Hepatocyte (in vitro differentiated cells): ENCODE measurements around the gene SWAP70. TPM values are rescaled to one million over a fixed set of nuclear protein-coding genes. Genes with fewer than 3 reads are reported as not detected.
"Not testable (repeated sequence)": the region's sequence is repeated elsewhere in the genome, so short reads cannot be mapped to it uniquely, and the experiment has no call there.

Source experiments
- DNase-seq: peaks from one replicate; pipeline ENCODE4 v3.0.0-alpha.2; 2016; ENCODE audit warnings: low spot score
- H2AFZ ChIP-seq: fragments of 200-600 bp; sonication (generic); 2 replicates; pipeline ENCODE4 v1.6.0; 2016; ENCODE audit warnings: antibody characterized with exemption, mild to moderate bottlenecking
- H3K27ac ChIP-seq: fragments of 200-600 bp; sonication (generic); 2 replicates; pipeline ENCODE4 v1.5.1; 2016; ENCODE audit warnings: mild to moderate bottlenecking
- H3K27me3 ChIP-seq: fragments of 200-600 bp; sonication (generic); 2 replicates; pipeline ENCODE4 v1.6.1; 2016
- H3K36me3 ChIP-seq: fragments of 200-600 bp; sonication (generic); replicated peaks from 2 replicates; pipeline ENCODE4 v1.5.1; 2016; ENCODE audit warnings: low read depth; ENCODE audit not compliant: insufficient read depth
- H3K4me1 ChIP-seq: fragments of 200-600 bp; sonication (generic); 2 replicates; pipeline ENCODE4 v1.5.1; 2016; ENCODE audit warnings: mild to moderate bottlenecking, moderate library complexity; ENCODE audit not compliant: insufficient read depth
- H3K4me2 ChIP-seq: fragments of 200-600 bp; sonication (generic); 2 replicates; pipeline ENCODE4 v1.6.0; 2016
- H3K4me3 ChIP-seq: fragments of 200-600 bp; sonication (generic); 2 replicates; pipeline ENCODE4 v1.5.1; 2016; ENCODE audit warnings: mild to moderate bottlenecking
- H3K79me2 ChIP-seq: fragments of 200-600 bp; sonication (generic); 2 replicates; pipeline ENCODE4 v1.6.0; 2017; ENCODE audit warnings: mild to moderate bottlenecking
- H3K9me2 ChIP-seq: fragments of 200-600 bp; sonication (generic); replicated peaks from 2 replicates; pipeline ENCODE4 v1.6.0; 2017; ENCODE audit warnings: mild to moderate bottlenecking; ENCODE audit not compliant: insufficient read depth
- H3K9me3 ChIP-seq: fragments of 200-600 bp; sonication (generic); 2 replicates; pipeline ENCODE4 v1.5.1; 2016; ENCODE audit warnings: low read depth, mild to moderate bottlenecking
- H4K20me1 ChIP-seq: fragments of 200-600 bp; sonication (generic); 2 replicates; pipeline ENCODE4 v1.6.0; 2016; ENCODE audit warnings: mild to moderate bottlenecking; ENCODE audit not compliant: insufficient read depth, poor library complexity, severe bottlenecking
- EZH2 ChIP-seq: fragments of 200-600 bp; sonication (generic); IDR thresholded peaks from 2 replicates; pipeline ENCODE4 v1.6.1; 2016; ENCODE audit warnings: antibody characterized with exemption, mild to moderate bottlenecking, borderline replicate concordance
- EZH2phosphoT487 ChIP-seq: fragments of 200-600 bp; sonication (generic); IDR thresholded peaks from one replicate; pipeline ENCODE4 v1.6.1; 2018; ENCODE audit warnings: antibody characterized with exemption, mild to moderate bottlenecking, low read depth, moderate library complexity; ENCODE audit not compliant: unreplicated experiment, severe bottlenecking
- WGBS: methylation state at CpG from one replicate; pipeline ENCODE4 v1.1.6; 2016; ENCODE audit warnings: low lambda C conversion rate; ENCODE audit errors: missing lambda C conversion rate; 5-methylcytosine and 5-hydroxymethylcytosine counted together
- polyA plus RNA-seq: library from polyadenylated mRNA; unstranded; fragments of >200 nt; fragmentation: Nextera tagmentation; extraction: Ambion mirVana; gene quantifications from 2 replicates; pipeline ENCODE4 v1.2.1, GENCODE V29; 2016
- total RNA-seq: library from RNA; depleted of rRNA; stranded (reverse); fragments of >200 nt; gene quantifications from 2 replicates; pipeline ENCODE4 v1.2.3, GENCODE V29; 2014
- TF ChIP-seq, protein P1 (sequence below): fragments of 200-600 bp; sonication (generic); IDR thresholded peaks from 2 replicates; pipeline ENCODE4 v1.5.1; 2016; ENCODE audit warnings: antibody characterized with exemption, mild to moderate bottlenecking; ENCODE audit not compliant: poor library complexity

SWAP70 gene
- total and polyA plus RNA-seq, 2 experiments from 2014 or later = 15.6 to 17.3 TPM

DNA sequence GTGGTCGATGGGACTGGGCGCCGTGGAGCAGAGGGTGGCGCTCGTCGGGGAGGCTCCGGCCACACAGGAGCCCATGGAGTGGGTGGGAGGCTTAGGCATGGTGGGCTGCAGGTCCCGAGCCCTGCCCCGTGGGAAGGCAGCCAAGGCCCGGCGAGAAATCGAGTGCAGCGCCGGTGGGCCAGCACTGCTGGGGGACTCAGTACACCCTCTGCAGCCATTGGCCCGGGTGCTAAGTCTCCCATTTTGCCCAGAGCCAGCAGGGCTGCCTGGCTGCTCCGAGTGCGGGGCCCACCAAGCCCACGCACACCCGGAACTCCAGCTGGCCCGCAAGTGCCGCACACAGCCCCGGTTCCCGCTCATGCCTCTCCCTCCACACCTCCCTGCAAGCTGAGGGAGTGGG lies 40.8 kb upstream of the SWAP70 start:
- DNase-seq, H3K4me1 ChIP-seq, H3K9me3 ChIP-seq, H3K27me3 ChIP-seq, H3K4me2 ChIP-seq, H3K36me3 ChIP-seq, H3K9me2 ChIP-seq, H4K20me1 ChIP-seq, H2AFZ ChIP-seq, H3K79me2 ChIP-seq, H3K4me3 ChIP-seq, H3K27ac ChIP-seq: not testable (repeated sequence)
- WGBS = 97% methylated on average over 22 of the region's 23 CpGs

DNA sequence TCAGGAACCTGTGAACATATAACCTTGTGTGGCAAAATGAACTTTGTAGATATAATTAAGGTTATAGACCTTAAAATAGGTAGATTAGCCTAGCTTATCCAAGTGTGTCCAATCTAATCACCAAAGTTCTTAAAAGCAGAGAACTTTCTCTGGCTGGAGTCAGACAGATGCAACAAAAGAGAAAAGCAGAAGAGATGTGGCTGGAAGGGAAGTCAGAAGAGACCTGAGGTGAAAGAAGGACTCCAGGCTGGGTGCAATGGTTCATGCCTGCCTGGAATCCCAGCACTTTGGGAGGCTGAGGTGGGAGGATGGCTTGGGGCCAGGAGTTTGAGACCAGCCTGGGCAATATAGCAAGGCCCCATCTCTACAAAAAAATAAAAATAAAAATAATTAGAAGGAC lies 39.4 kb upstream of the SWAP70 start:
- Histone ChIP-seq H2AFZ (no peak overlapping the region), H3K27me3 (no peaks in the 10 kb centered on the region), H3K9me2 (no peaks in the 10 kb centered on the region), H3K9me3 (no peaks in the 10 kb centered on the region), H3K4me3 (no peak overlapping the region), H3K4me1 (no peaks in the 10 kb centered on the region), H3K4me2 (no peak overlapping the region), H3K36me3 (no peaks in the 10 kb centered on the region), H4K20me1 (no peaks in the 10 kb centered on the region), H3K79me2 (no peaks in the 10 kb centered on the region), H3K27ac (no peak overlapping the region)
- DNase-seq = no peak
- TF ChIP-seq, protein P1, sequence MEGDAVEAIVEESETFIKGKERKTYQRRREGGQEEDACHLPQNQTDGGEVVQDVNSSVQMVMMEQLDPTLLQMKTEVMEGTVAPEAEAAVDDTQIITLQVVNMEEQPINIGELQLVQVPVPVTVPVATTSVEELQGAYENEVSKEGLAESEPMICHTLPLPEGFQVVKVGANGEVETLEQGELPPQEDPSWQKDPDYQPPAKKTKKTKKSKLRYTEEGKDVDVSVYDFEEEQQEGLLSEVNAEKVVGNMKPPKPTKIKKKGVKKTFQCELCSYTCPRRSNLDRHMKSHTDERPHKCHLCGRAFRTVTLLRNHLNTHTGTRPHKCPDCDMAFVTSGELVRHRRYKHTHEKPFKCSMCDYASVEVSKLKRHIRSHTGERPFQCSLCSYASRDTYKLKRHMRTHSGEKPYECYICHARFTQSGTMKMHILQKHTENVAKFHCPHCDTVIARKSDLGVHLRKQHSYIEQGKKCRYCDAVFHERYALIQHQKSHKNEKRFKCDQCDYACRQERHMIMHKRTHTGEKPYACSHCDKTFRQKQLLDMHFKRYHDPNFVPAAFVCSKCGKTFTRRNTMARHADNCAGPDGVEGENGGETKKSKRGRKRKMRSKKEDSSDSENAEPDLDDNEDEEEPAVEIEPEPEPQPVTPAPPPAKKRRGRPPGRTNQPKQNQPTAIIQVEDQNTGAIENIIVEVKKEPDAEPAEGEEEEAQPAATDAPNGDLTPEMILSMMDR = no peak
- TF ChIP-seq EZH2phosphoT487 (no peak), EZH2 (no peak)

DNA sequence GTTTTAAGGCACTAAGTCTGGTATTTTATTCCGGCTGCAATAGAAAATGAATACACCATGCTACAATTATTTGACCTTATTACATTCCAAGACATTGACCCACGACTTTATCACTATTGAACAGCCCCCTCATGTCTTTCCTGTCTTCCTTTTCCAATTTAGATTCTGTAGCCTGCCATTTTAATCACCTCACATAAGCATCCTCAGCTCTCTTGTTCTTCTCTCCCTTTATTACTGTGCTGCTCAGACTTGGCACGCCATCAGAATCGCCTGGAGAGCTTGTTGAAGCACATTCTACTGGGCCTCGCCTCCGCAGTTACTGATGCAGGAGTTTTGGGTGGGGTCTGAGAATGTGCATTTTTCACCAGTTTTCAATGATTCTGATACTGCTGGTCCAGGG lies 38.7 kb upstream of the SWAP70 start:
- Histone ChIP-seq H3K36me3 (no peaks in the 10 kb centered on the region), H4K20me1 (no peaks in the 10 kb centered on the region), H3K4me2 (no peak overlapping the region), H3K4me3 (no peak overlapping the region), H3K4me1 (no peaks in the 10 kb centered on the region), H3K27me3 (no peaks in the 10 kb centered on the region), H3K9me3 (no peaks in the 10 kb centered on the region), H2AFZ (no peak overlapping the region), H3K27ac (no peak overlapping the region), H3K79me2 (no peaks in the 10 kb centered on the region), H3K9me2 (no peaks in the 10 kb centered on the region)
- no peak for DNase-seq
- WGBS = 80% methylated on average over 6 of the region's 6 CpGs
- TF ChIP-seq EZH2phosphoT487 (no peak), EZH2 (no peak)
- TF ChIP-seq, protein P1 = no peak

DNA sequence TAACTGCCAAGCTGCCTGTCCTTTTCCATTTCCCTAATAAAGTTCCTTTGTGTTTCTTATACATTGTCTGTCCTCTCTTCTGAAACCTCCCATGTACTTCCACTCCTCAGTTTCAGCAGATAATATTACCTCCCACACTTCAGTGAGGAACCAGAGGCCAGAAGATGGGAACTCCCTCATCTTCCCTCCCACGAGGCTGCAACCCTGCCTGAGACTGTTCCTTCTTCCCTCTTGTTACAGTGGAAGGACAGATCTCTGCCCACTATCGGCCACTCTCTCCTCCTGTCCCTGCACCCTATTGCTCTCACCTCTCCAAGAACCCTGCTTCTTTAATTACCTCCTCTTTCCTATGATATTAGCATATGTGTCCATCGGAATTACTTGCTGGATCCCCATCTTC lies 38.1 kb upstream of the SWAP70 start:
- TF ChIP-seq, protein P1 = no peak
- TF ChIP-seq EZH2 (no peak), EZH2phosphoT487 (no peak)
- H2AFZ ChIP-seq = no peak overlapping the region
- H3K9me3 ChIP-seq = no peaks in the 10 kb centered on the region
- no peak overlapping the region for H3K27ac ChIP-seq
- no peaks in the 10 kb centered on the region for H3K9me2 ChIP-seq
- H3K4me3 ChIP-seq = no peak overlapping the region
- DNase-seq = no peak
- H4K20me1 ChIP-seq = no peaks in the 10 kb centered on the region
- no peaks in the 10 kb centered on the region for H3K36me3 ChIP-seq
- no peaks in the 10 kb centered on the region for H3K79me2 ChIP-seq
- 85% methylated on average over 3 of the region's 3 CpGs for WGBS
- H3K27me3 ChIP-seq = no peaks in the 10 kb centered on the region
- no peaks in the 10 kb centered on the region for H3K4me1 ChIP-seq
- H3K4me2 ChIP-seq = no peak overlapping the region
